HG03558 (cell line): ENCODE data around the gene APOM.

Source experiments
- ATAC-seq: cut with Tn5 transposase; IDR thresholded peaks from one replicate; pipeline ENCODE4 v1.9.1; 2021; ENCODE audit warnings: moderate number of reproducible peaks; ENCODE audit not compliant: unreplicated experiment; ENCODE audit errors: extremely low read depth

The APOM gene

DNA sequence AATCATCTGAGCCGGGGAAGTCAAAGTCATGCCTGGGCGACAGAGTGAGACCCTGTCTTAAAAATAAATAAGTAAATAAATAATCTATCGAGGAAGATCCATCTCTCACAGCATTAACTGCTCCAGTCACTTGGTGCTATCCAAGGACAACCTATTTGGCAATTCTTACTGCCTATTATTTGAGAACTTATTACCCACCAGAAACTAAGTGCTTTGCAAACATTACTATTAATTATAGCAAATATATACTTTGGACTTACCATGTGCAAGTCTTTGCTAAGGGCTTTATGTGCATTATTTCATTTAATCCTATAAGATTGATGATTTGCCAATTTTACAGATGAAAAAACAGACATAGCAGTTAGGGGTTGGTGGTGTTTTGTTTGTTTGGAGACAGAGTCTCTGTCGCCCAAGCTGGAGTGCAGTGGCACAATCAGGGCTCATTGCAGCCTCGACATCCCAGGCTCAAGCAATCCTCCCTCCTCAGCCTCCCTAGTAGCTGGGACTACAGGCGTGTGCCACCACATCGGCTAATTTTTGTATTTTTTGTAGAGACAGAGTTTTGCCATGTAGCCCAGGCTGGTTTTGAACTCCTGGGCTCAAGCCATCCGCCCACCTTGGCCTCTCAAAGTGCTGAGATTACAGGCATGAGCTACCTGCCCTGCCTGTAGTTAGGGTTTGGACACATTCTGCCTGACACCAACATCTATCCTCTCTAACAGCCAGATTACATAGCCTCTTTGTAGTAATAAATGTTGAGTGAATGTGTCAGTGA lies 933 bp upstream of the APOM start:
- no peak for ATAC-seq

DNA sequence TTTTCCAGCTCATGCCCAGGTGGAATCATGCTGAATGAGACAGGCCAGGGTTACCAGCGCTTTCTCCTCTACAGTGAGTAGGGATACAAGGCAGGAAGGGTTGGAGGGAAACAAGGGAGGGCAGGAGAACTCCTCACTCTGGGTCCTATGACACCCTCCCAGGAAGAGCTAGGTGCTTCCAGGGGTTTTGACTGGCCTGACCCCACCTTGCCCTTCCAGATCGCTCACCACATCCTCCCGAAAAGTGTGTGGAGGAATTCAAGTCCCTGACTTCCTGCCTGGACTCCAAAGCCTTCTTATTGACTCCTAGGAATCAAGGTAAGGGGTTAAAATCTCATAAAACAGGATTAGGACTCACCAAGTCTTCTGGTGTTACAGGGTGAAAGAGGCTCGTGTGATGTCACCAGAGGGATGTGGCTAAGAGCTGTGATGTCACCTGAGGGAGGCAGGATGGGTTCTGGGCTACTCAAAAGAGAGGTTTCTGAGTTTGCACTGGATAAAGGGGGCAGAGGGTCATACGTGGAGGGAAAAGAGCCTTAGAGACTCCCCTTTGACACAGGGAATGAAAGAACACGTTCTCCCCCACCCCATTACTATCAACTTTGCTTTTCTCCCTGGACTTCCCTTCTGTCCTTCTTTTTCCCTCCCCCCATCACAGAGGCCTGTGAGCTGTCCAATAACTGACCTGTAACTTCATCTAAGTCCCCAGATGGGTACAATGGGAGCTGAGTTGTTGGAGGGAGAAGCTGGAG lies 1.9 kb downstream of the APOM start:
- no peak for ATAC-seq

DNA sequence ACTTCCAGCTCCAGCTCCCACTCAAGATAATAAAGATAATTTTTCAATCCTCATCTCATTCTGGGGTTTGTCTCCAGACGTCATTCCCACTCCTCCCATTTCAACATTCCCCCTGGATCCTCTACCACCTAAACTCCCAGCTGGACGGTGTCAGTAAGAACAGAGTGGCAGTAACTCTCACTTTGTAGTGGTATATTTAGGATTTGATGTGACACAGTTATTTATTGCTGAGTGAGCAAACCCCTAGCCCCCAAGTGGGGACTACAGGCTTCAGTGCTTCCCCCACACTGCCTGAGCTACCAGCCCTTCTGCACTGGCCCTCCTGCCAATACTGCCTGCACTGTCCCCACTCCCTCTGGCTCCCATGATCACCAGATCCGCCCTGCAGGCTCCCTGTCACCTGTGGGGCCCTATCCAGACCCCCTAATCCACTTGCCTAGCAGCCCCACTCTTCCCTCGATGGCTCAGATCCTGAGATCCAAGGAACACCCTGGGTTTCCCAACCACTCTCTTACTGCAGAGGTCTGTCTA lies 2.5 kb downstream of the APOM start:
- ATAC-seq = no peak

DNA sequence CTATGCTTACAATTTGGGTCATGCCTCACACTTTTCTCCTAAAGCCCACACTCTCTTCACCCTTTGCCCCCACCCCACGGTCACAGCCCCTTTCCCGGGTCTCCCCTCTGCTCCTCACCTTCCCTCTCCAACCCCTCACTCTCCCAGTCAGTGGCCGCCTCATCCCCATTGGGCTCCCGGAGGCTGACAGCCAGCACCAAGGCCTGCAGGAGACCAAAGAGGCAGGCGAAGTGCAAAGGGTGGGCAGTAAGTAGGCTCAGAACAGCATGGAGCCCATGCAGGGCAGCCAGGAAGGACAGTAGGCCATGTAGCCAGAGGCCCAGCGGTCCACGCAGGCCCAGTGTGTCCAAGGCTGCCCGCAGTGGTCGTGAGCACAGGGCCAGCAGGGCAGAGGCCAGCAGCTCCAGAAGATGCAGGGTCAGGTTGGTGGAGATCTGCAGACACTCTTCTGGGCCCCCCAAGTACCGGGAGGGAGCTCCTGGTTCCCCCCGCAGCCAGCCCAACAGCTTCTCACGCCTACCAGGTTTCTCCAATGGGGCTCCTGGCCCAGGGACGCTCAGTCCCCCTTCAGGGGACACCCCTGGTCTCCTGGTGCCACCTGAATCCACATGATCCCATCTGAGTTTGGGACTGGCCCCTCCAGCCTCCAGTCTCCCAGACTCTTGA lies 3.4 kb downstream of the APOM start:
- no peak for ATAC-seq

DNA sequence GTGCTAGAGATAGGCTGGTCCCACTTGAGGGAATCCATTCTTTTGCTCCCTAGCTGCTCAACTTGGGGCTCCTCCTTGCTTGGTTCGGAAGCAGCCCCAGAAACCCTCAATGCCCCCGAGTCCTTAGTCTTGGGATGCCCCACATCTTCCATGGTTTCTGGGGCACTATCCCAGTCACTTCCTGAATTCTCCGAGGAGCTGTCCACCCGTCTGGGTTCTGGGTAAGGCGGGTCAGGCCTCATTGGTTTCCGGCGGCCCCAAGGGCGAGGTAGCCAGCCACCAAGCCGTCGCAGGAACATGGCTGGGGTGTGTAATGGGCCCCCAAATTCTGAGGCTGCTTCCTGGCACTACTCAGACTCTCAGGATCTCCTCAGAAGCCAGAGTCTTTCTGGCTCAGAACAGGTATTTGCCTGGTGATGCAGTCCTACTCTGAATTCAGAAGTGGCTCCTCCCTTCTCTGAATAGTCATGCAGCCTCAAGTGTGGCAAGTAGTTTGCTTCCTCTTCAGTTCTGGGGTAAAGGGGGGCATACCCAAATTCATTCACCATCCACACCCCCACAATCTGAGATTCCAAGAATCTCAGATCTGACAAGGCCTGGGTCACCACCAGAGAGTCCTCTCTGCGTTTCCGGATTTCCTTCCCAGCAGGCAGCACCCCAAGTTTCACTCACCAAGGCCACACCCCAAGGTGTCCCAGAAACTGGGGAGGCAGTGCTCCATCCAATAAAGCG lies 4.1 kb downstream of the APOM start:
- ATAC-seq = no peak

DNA sequence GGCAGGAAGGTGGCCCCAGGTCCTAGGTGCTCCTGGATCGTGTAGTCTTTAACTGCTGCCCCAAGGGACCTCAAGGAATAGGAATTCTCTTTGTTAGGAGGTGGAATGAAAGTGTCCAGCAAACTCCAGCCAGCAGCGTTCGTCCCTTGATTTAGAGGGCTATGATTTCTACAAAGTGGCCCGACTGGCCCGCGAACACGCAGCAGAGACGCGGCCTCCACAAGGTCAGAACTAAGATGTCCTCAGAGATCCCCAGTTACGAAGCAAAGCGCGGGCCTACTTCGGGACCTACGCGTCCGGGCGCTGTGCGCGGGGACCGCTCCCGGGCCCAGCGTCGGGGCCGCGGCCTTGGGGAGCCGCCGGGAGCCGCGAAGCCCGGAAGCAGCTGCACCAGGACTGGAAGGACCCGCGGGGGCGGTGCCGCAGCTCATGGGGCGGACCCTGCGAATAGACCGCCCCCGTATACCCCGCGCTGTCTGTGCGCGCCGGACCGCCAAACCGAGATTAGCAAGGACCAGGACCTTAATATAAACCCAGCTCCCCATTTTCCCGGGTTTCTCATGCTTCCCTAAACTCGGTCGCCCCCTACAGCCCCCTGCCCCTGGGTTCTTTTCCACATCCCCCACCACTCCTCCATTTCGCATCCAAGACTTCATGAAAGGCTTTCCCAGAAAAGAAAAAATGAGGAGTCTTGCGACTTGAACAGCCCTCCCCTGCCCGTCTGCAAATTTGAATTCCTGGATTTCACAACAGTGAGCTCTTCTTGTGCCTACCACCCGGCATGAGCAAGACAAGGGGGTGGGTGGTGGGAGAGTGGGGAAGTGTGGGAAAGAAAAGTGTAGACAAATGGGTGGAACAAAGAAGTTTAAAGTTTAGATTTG lies 4.9 kb downstream of the APOM start, which contains the start of gene C6orf47:
C6orf47 (minus strand) TSS at position 398 of the 881 bp plus-strand sequence. CDS start 831 bp downstream, outside the sequence.
- ATAC-seq = no peak

DNA sequence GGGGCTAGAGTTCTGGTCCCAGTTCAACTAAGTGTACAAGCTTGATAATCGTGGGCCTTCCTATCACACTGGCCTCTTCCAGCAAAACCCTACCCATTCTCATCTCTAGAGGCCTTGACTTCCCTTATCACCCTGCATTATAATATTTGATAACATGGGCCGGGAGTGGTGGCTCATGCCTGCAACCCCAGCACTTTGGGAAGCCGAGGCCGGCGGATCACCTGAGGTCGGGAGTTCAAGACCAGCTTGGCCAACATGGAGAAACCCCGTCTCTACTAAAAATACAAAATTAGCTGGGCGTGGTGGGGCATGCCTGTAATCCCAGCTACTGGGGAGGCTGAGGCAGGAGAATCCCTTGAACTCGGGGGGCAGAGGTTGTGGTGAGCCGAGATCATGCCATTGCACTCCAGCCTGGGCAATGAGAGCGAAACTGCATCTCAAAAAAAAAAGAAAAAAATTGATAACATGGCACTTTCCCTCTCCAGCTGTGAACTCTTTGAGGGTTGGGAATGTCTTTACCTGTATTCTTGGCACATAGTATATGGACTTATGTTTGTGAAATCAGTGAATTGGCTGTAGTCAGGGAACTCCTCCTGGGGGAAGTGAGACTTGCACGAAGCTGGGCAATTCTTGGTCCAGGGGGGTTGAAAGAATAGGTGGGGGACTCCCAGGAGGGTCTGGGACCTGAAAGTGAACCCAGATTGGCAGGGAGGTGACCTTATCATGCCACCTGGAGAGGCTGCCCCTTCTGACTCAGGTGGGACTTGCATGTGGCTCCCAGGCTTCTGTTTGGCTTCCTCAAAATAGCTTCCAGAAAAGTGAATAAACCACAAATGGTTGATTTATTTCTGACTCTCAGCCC lies 5.8 kb downstream of the APOM start:
- no peak for ATAC-seq

DNA sequence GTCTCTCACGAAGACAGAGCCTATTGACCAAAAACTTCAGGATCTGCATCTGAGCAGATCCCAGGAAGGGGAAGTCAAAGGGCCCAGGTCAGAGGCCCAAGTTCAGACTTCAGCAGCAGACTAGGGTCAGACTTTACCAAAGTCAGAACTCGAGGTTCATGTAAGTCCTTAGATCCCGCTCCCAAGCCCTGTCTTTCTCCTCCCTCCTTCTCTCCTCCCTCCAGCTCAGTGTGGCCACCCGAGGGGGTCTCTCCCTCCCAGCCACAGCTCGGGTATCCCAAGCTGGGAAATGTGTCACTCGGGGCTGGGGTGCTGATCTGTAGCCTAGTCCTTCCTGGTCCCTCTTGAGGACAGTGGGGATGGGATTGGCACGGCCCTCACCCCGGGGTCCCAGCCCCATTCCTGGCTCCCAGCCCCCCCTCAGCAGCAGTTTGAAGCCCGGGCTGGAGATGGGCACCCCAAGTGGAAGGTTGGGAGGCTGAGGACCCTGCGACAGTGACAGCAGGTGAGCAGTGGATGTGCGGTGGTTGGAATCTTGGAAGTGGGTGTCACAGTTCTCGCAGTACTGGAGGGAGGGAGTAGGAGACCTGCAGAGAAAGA lies 6.5 kb downstream of the APOM start:
- no peak for ATAC-seq

DNA sequence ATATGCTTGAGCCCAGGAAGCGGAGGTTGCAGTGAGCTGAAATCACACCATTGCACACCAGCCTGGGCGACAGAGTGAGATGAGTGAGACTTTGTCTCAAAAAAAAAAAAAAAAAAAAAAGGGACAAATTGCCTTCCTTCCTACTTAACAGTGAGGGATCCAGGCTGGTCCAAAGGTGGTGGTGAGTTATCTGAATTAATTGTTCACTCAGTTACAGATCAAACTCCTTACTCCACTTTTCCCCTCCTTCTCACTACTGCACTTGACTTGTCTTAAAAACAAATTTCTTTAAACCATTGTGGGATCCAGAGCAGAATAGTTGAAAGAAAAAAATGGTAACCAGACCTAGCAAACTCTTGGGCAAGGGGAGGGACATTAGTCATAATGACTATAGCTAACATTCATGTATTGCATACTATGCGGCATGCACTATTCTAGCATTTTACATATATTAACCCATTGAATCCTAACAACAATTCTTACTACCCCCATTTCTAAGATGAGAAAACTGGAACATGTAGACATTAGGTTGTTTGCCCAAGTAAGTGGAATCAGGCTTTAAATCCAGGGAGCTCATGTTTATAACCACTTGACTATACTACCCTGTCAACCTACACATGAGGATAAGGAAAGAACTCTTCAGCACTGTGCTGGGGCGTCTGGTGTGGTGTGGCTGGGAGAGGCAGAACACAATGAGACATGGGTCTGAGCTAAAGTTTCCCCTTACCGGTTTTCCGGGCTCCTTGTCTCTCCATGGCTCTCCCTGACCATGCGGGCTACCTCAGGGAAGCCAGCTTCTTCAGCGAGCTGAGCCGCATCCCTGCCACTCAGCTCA lies 7.6 kb downstream of the APOM start:
- ATAC-seq = no peak

DNA sequence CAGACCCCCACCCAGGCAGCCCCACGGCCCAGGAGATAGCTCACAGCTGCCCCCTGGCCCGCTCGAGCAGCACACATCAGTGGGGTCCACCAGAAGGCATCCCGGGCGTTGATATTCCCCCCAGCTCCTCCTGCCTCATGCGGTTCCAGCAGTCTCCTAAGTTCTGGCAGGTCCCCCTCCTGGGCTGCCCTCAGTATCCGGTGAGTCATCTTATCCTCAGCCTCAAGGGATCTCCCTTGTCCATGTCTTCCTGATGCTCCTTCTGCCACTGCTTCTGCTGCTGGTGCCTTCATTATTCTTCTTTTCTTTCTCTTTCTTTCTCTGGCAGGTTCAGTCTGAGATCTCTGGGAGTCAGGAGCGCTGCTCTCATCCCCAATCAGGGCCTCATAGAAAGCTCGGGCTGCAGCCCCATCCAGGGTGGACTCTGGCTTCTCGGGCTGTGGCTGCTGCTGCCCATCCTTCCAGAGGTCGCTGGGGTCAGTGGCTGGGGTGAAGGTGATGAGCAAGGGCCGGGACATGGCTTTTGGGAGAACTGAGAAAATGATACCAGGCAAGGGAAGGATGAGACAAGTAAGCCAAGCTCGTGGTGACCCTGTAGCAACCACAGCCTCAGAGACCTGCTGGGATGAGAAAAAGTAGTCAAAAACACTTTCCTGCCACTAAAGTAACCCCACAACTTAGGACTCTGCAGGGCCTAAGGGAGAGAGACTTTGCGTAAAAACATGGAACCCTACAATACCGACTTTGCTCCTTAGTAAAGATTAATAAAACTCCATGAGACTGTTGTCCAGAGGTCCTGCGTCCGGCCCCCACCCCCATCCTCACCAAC lies 8.5 kb downstream of the APOM start:
- no peak for ATAC-seq

DNA sequence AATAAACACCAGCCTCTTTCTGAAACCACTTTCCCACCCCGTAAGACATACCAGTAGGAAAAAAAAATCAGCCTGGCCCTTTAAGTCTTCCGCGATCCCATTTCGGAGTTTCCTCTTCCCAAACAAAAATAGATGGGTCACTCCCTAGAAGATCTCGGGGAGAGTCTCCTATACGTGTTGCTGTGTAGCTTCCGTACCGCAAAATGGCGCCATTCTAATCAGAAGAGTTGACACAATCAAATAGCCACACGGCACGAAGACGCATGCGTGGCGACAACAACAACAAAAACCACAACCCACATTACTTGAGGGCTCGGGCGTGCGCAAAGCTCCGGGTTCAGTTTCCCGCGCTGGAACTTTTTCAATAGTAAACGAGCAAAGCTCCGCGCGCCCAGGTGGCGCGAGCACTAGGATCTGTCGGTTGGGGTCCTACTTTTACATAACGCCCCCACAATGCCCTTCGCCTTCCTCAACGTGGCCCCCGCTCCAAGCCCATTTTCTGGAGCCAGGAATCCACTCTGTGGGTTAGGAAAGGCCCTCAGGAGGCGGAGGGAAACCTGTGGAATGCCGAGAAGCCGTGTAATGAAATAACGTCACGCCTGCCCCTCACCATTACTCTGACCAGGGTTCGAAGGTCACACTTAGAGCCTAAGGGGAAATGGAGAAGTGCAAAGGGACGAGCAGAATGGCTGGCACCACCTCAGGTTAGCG lies 9.3 kb downstream of the APOM start, which contains the start of gene GPANK1:
GPANK1 (minus strand) TSS at position 208 of the 711 bp plus-strand sequence. CDS start 519 bp downstream, outside the sequence.
- ATAC-seq = no peak

DNA sequence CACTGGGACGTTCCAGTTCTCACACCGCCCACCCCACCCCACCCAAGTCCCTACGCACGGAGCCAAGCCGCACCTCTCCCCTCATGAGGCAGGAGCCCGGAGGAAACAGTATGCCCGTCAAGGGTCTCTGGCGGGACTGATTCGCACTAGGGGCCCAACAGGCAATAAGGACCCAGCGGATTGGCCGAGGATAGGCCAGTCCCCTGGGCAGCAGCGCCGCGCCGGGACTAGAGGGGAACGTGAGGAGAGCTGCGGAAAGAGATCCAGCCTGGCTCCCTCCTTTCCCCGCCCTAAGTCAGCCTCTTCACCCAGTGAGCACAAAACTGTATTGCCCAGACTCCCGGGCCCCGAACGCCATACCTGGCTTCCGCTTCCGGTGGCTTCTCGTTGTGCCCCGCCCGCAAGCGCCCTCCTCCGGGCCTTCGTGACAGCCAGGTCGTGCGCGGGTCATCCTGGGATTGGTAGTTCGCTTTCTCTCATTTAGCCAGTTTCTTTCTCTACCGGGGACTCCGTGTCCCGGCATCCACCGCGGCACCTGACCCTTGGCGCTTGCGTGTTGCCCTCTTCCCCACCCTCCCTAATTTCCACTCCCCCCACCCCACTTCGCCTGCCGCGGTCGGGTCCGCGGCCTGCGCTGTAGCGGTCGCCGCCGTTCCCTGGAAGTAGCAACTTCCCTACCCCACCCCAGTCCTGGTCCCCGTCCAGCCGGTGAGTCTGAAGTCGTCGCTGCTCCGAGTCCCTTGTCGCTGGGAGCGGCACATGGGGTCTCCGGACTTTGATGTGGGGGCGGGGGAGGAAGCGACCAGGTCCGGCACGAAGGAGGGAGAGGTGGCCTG lies 10.0 kb downstream of the APOM start, which contains the start of gene CSNK2B:
CSNK2B (plus strand) TSS at position 580 of the 836 bp plus-strand sequence. CDS start 752 bp downstream, outside the sequence.
- ATAC-seq = peak; percentile 45

DNA sequence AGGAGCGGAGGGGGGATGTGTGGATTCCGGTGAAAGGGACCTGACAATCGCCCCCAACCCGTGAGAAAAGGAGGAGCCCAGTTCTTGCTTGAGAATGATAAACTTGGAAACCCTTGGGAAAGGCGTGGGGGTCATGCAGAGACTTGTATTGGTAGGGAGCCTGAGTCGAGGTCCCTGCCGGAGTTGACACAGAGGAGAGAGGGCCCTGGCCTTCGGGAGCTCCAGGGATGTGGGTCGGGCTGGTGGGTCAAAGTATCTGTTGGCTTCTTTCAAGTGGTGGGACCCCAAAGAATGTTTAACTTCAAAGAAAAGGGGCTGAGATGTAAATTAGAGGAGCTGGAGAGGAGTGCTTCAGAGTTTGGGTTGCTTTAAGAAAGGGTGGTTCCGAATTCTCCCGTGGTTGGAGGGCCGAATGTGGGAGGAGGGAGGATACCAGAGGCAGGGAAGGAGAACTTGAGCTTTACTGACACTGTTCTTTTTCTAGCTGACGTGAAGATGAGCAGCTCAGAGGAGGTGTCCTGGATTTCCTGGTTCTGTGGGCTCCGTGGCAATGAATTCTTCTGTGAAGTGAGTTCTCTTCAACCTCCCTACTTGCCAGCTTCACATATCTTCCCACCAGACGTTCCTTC lies 10.8 kb downstream of the APOM start:
- no peak for ATAC-seq

DNA sequence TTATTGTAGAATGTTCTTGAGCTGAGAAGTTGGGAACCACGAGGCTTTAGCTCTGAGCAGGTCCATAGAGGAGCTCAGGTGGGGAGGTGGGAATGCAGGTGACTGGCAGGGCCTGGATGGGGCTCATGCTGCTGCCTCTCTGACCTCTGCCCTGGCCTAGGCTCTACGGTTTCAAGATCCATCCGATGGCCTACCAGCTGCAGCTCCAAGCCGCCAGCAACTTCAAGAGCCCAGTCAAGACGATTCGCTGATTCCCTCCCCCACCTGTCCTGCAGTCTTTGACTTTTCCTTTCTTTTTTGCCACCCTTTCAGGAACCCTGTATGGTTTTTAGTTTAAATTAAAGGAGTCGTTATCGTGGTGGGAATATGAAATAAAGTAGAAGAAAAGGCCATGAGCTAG lies 14.0 kb downstream of the APOM start, which contains the start of gene LY6G5B:
LY6G5B (plus strand) TSS at position 301 of the 400 bp plus-strand sequence. CDS start 975 bp downstream, outside the sequence.
- ATAC-seq = no peak
